GM21447 (cell line): ENCODE measurements around the gene FCER1A.
"Not testable (repeated sequence)": the region's sequence is repeated elsewhere in the genome, so short reads cannot be mapped to it uniquely, and the experiment has no call there.

ENCODE experiments used
- ATAC-seq: cut with Tn5 transposase; IDR thresholded peaks from one replicate; pipeline ENCODE4 v1.9.1; 2021; ENCODE audit not compliant: unreplicated experiment

The FCER1A gene

DNA sequence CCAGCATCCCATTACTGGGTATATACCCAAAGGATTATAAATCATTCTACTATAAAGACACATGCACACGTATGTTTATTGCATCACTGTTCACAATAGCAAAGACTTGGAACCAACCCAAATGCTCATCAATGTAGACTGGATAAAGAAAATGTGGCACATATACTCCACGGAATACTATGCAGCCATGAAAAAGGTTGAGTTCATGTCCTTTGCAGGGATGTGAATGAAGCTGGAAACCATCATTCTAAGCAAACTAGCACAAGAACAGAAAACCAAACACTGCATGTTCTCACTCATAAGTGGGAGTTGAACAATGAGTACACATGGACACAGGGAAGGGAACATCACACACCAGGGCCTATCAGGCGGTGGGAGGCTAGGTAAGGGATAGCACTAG, 47.2 kb downstream of the FCER1A start:
- ATAC-seq, result not testable (repeated sequence)

DNA sequence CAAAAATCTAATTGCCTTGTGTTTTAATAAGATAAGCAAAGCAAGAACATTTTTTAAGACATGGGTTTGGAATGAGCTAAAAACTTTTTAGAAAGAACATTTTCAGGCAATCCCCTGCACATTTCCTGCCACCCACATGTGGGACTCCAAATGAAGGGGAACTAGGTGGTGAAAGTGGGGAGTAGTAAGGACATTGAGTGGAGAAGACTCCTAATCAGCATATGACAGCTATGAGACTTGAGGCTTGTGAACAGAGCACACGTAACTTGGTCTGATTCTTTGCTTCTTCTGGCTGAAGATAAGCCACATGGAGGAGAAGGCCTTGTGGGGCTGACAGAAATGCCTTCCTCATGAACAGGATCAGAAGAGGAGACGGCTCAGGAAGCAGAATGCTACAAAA, 50.3 kb downstream of the FCER1A start:
- ATAC-seq, result no peak
